Mononuclear cell (primary cell): ENCODE measurements around the gene RAC2. TPM values are rescaled to one million over a fixed set of nuclear protein-coding genes. Genes with fewer than 3 reads are reported as not detected.

Experiments used
- H3K27me3 ChIP-seq: 2 replicates; pipeline ENCODE4 v1.6.0; 2011; ENCODE audit warnings: low read length, control low read depth; ENCODE audit not compliant: insufficient read depth
- H3K4me1 ChIP-seq: 2 replicates; pipeline ENCODE4 v1.5.1; 2011; ENCODE audit warnings: mild to moderate bottlenecking, low read length, control low read depth; ENCODE audit not compliant: insufficient read depth
- H3K4me3 ChIP-seq: 2 replicates; pipeline ENCODE4 v1.5.1; 2011; ENCODE audit warnings: mild to moderate bottlenecking, low read length, moderate library complexity
- H3K9me3 ChIP-seq: 2 replicates; pipeline ENCODE4 v1.5.1; 2011; ENCODE audit warnings: low read depth, mild to moderate bottlenecking, control low read depth, low read length
- total RNA-seq: library from RNA; depleted of rRNA; stranded (reverse); fragments of >200 nt; gene quantifications from one replicate; pipeline ENCODE4 v1.2.3, GENCODE V29; 2012

RAC2 gene
- total RNA-seq, 1 donor: 107 TPM

DNA sequence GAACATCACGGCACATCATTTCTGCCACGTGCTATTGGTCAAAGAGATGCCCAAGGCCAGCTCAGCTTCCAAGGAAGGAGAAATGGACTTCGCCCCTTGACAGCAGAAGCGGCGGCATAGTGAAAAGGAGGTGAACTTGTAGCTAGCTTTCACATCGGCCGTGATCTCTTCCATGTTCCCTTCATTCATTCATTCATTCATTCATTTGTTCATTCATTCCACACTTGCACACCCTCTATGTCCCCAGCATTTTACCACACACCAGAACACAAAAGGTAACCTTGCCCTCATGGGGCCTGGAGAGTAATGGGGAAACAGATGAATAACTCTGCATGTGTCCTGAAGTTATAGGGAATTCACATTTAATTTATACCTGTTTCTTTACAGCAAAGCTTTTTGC is 37.1 kb upstream of the RAC2 start:
- Histone ChIP-seq H3K4me1 (peaks cover 63% of the 10 kb centered on the region), H3K4me3 (no peak overlapping the region), H3K9me3 (no peaks in the 10 kb centered on the region), H3K27me3 (no peaks in the 10 kb centered on the region)

DNA sequence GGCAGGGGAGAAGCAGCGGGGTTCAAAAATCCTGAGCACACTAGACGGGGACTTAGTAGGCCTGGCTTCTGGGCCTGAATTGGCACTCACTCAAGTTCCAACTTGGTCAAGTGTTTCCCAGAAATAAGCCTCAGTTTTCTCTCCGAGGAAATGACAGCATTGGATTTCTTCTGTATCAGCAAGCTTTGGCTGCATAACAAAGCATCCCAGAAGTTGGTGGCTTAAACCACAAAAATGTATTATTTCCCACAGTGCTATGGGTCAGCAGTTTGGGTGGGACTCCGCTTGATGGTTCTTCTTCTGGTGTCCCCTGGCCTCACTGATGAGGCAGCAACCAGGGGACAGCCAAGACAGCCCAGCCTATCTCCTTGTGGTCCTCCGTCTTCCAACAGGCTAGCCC is 36.6 kb upstream of the RAC2 start:
- H3K27me3 ChIP-seq: no peaks in the 10 kb centered on the region
- H3K9me3 ChIP-seq: no peaks in the 10 kb centered on the region
- no peak overlapping the region for H3K4me3 ChIP-seq
- H3K4me1 ChIP-seq: peaks cover 62% of the 10 kb centered on the region

DNA sequence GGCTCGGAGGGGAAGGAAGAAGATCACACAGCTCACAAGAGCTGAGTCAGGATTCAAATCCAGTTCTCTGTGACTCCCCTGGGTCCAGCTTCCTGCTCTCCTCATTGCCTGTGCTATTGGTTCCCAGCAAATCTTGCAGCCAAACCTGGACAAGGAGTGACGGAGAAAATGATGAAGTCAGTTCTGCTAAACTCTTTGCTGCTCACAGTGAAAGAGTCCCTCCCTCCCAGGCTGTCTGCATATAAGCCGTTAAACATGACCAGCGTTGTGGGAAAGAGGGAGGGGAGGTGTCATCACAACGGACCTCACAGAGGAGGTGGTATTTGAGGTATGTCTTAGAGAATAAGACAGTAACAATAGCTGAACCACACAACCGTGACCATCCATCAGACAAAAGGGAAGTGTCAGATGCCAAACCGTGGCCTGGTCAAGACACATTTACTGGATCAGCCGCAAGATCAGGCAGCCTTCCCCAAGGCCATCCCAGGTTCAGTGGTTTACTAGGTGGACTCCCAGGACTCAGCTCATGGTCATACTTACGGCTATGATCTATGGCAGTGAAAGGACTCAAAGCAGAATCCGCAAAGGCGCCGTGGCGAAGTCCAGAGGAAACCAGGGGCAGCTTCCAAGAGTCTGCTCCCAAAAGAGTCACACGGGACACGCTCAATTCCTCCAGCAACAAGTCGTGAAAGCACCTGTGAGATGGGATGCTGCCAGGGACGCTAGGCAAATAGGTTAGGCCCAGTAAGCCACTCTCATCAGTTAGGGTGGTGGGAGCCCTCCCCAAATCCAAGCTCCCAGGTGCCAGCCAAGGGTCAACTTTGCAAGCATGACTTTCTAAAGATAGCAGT is 35.5 kb upstream of the RAC2 start:
- H3K4me3 ChIP-seq: no peak overlapping the region
- H3K4me1 ChIP-seq: peaks cover 62% of the 10 kb centered on the region
- no peaks in the 10 kb centered on the region for H3K27me3 ChIP-seq
- no peaks in the 10 kb centered on the region for H3K9me3 ChIP-seq

GRCh38 chr22:37278261-37278660 is 34.2 kb upstream of the RAC2 start:
- no peaks in the 10 kb centered on the region for H3K9me3 ChIP-seq
- H3K27me3 ChIP-seq: no peaks in the 10 kb centered on the region
- peaks cover 65% of the 10 kb centered on the region for H3K4me1 ChIP-seq
- no peak overlapping the region for H3K4me3 ChIP-seq

GRCh38 chr22:37277384-37277783 is 33.3 kb upstream of the RAC2 start:
- Histone ChIP-seq H3K27me3 (no peaks in the 10 kb centered on the region), H3K9me3 (no peaks in the 10 kb centered on the region), H3K4me1 (peaks cover 73% of the 10 kb centered on the region), H3K4me3 (no peak overlapping the region)

- no peak overlapping the region for H3K4me3 ChIP-seq
- H3K9me3 ChIP-seq: no peaks in the 10 kb centered on the region
- no peaks in the 10 kb centered on the region for H3K27me3 ChIP-seq
- peaks cover 74% of the 10 kb centered on the region for H3K4me1 ChIP-seq
Observed at GRCh38 chr22:37276776-37277175, 32.7 kb upstream of the RAC2 start.

DNA sequence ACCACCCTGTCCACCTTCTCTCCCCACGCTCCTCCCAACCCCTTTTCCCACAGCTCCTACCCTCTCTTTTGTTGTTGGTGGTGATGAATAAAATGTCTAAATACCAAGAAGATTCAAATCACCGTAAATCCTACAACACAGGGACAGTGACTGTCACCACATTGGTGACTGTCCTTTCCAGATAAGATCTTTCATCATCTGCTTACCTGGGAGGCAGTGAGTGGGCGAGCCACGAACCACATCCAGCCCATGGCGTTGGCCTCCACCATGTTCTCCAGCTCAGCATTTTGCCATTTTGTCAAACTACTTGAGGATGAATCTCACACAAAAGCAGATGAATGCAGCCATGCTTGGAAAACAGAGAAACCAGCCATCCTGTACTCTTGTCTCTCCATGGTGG is 31.6 kb upstream of the RAC2 start:
- Histone ChIP-seq H3K4me3 (no peak overlapping the region), H3K4me1 (peaks cover 81% of the 10 kb centered on the region), H3K27me3 (no peaks in the 10 kb centered on the region), H3K9me3 (no peaks in the 10 kb centered on the region)

DNA sequence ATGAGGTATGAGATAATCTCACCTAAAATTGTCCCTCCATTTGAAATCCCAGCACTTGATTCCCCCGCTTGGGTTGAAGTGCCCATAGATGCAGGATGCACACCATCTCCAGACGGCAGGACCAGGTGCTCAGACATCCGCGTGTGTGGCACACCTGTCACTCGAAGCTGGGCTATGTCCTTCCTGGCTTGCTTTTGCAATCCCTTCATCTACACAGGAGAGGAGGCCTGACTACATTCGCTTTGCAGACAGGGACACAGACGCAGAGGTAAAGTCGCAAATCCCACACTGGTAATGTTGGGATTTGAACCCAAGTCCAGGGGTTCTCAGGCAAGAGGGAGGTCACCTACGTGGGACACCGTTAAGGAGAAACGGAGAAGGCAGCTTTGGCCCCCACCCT is 31.1 kb upstream of the RAC2 start:
- Histone ChIP-seq H3K4me3 (no peak overlapping the region), H3K27me3 (no peaks in the 10 kb centered on the region), H3K4me1 (peaks cover 86% of the 10 kb centered on the region), H3K9me3 (no peaks in the 10 kb centered on the region)

DNA sequence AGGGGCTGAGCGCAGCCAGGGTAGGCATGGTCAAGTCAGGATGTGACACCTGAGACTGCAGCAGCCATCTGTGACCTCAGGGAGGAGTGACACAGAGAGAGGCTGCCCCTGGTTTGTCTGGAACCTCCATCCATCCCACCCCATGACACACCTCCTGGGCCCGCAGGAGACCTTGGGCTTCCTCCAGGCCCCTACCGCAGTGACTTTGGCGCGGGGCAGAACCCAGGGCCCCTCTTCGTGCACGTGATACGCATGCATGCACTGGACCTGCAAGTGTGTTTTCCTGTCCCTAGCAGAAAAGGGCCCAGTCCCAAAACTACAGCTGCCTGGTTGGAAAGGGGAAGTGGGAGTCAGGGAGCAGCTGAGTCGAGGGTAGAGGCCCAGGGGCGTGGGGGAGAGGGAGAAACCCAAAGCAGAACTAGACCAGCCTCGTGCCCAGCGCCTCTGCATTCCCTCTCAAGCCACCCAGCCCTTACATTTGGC is 30.4 kb upstream of the RAC2 start:
- Histone ChIP-seq H3K4me1 (peaks cover 88% of the 10 kb centered on the region), H3K9me3 (no peaks in the 10 kb centered on the region), H3K4me3 (no peak overlapping the region), H3K27me3 (no peaks in the 10 kb centered on the region)

- Histone ChIP-seq H3K4me3 (no peak overlapping the region), H3K9me3 (no peaks in the 10 kb centered on the region), H3K4me1 (peaks cover 88% of the 10 kb centered on the region), H3K27me3 (no peaks in the 10 kb centered on the region)
Observed at GRCh38 chr22:37273846-37274225, 29.8 kb upstream of the RAC2 start.

DNA sequence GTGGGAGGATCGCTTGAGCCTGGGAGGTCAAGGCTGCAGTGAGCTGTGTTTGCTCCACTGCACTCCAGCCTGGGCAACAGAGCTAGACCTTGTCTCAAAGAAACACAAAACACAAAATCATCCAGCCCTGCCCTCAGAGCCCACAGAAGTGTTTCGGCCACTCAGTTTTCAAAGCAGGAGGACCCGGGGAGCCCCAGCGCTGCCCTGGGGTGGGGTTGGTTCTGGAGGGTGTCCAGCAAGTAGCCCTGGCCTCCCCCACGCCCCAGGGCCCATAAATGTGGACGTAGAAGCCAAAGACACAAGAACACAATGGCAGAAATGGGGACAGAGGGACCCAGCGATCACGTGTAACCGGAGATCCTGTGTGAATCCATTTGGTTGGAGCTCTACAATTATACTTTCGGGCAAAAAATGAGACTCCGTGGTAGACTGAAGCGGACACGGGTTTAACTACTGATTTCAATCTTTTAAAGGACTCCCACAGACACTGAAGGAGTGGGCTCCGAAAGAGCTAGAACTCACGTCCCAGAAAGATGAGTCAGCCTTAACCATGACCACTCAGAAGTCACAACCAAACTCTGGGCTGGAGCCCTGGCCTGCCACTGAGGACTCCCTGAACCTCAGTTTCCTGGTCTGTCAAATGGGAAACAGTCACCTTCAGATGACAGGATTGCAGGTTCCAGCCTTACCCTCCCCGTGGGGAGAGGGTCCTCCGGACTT is 29.2 kb upstream of the RAC2 start:
- Histone ChIP-seq H3K4me1 (peaks cover 87% of the 10 kb centered on the region), H3K9me3 (no peaks in the 10 kb centered on the region), H3K27me3 (no peaks in the 10 kb centered on the region), H3K4me3 (no peak overlapping the region)

DNA sequence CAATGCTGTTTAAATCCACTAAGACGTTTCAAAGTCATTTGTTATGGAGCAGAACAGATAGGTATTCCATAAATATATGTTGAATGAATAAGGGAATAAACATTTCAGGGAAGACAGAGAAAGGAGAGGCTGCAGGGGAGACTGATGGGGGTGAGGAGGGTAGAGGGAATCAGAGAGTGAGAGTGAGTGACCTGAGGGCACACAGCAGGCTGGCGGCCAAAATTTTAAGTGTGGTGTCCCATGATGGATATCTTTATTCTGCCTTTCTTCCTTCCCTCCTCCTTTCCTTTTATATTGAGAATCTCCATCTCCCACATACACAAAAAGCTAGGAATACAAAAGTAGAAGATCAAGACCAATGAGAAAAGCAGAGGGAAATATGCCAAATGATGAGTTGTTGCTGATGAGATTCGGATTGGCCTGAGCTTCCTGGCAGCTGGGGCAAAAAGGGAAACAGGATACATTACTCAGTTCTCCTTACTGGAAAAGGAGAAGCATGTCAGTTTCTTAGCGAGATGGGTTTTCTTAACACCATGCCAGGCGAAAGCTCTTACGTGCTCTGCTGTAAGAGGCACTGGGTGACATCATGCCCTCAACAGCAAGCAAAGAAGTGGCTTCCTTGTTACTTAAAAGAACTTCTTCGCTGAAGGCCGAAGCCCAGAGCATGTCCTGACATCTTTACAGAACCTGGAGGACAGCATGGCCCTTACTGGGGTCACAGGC is 27.0 kb upstream of the RAC2 start:
- H3K4me1 ChIP-seq: peaks cover 95% of the 10 kb centered on the region
- H3K27me3 ChIP-seq: no peaks in the 10 kb centered on the region
- H3K4me3 ChIP-seq: no peak overlapping the region
- no peaks in the 10 kb centered on the region for H3K9me3 ChIP-seq

DNA sequence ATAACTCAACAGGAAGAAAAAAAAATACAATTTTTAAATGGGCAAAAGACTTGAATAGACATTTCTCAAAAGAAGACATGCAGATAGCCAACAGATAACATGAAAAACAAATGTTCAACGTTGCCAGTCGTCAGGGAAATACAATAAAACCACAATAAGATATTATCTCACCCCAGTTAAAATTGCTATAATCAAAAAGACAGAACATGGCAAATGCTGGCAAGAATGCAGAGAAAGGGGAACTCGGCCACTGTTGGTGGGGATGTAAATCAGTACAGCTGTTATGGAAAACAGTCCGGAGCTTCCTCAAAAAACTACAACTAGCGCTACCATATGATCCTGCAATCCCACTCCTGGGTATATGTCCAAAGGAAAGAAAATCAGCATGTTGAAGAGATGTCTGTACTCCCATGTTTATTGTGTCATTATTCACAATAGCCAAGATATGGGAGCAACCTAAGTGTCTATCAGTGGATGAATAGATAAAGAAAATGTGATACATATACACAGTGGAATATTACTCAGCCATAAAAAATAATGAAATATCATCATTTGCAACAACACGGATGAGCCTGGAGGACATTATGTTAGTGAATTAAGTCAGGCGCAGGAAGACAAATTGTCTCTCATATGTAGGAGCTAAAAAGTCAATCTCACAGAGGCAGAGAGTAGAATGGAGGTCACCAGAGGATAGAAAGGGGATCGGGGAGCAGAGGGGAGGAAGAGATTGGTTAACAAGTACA is 26.0 kb upstream of the RAC2 start:
- no peaks in the 10 kb centered on the region for H3K9me3 ChIP-seq
- H3K4me3 ChIP-seq: no peak overlapping the region
- peaks cover 85% of the 10 kb centered on the region for H3K4me1 ChIP-seq
- no peaks in the 10 kb centered on the region for H3K27me3 ChIP-seq

DNA sequence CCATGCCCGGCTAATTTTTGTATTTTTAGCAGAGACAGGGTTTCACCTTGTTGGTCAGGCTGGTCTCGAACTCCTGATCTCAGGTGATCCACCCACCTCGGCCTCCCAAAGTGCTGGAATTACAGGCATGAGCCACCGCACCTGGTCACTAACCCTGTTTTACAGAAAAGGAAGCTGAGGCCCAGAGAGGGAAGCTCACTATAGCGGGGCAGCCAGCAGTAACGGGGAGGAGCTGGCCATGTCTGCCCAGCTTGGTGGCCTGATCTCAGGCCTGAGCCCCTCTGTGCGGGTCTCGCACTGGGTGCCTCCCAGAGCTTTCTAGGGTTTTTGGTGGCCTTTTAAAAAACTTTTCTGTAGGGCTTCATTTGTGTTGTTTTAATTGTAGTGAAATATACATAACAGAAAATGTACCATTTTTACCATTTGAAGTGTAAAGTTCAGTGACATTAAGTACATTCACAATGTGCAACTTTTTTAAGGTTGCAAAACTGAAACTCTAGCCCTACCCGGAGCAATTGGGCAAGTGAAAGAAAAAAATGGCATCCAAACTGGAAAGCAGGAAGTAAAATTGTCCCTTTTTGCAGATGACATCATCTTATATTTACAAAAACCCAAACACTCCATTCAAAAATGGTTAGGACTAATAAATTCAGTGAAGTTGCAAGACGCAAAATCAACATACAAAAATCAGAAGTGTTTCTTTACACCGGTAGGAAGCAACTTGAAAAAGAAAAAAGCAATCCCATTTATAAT is 23.8 kb upstream of the RAC2 start:
- Histone ChIP-seq H3K9me3 (no peaks in the 10 kb centered on the region), H3K4me3 (no peak overlapping the region), H3K27me3 (no peaks in the 10 kb centered on the region), H3K4me1 (peaks cover 62% of the 10 kb centered on the region)
